Endothelial cell of hepatic sinusoid (primary cell): ENCODE results near the gene FMR1.

Experiments
- in situ Hi-C: cut with HindIII; loops from 2 replicates; pipeline ENCODE4 v1.10.0; 2017; ENCODE audit warnings: low sequenced_read_pairs

FMR1 gene

DNA sequence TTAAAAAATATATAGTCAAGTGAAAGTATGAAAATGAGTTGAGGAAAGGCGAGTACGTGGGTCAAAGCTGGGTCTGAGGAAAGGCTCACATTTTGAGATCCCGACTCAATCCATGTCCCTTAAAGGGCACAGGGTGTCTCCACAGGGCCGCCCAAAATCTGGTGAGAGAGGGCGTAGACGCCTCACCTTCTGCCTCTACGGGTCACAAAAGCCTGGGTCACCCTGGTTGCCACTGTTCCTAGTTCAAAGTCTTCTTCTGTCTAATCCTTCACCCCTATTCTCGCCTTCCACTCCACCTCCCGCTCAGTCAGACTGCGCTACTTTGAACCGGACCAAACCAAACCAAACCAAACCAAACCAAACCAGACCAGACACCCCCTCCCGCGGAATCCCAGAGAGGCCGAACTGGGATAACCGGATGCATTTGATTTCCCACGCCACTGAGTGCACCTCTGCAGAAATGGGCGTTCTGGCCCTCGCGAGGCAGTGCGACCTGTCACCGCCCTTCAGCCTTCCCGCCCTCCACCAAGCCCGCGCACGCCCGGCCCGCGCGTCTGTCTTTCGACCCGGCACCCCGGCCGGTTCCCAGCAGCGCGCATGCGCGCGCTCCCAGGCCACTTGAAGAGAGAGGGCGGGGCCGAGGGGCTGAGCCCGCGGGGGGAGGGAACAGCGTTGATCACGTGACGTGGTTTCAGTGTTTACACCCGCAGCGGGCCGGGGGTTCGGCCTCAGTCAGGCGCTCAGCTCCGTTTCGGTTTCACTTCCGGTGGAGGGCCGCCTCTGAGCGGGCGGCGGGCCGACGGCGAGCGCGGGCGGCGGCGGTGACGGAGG, at the start of gene FMR1:
FMR1 (plus strand) TSS at position 728 of the 831 bp plus-strand sequence. CDS start 261 bp downstream, outside the sequence.
- in situ Hi-C loops: no loop called here

DNA sequence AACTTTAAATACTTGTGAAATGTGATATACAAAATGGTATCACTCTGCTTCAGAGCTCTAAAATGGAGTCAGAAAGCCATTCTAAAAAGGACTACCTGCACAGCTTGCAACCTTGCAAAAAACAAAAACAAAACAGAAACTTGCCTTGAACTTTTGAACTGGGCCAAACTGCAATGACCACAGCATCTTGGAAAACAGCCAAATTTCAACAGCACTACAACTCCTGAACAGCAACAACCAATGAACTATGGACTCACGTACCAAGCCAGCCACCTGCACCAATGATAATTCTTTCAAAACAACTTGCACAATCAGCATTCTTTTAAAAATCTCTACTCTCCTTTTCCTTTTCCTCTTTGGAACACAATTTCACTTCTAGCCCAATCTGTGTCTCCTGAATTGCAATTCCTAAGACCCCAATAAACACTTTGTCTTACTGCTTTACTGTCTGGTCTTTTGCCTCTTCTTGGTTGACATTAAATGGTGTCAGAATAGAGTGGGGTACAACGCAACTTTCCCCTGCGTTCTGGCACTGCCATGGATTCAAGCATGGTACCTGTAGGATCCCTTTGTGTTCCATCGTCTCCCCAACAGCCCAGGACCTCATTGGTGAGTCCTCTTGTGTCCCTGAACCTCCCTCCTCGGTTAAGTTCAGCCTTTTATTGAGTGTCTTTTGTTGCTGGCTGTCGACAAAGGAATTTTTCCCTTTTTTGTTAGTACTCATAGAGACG, 35.7 kb upstream of the FMR1 start:
- in situ Hi-C loops: no loop called here

DNA sequence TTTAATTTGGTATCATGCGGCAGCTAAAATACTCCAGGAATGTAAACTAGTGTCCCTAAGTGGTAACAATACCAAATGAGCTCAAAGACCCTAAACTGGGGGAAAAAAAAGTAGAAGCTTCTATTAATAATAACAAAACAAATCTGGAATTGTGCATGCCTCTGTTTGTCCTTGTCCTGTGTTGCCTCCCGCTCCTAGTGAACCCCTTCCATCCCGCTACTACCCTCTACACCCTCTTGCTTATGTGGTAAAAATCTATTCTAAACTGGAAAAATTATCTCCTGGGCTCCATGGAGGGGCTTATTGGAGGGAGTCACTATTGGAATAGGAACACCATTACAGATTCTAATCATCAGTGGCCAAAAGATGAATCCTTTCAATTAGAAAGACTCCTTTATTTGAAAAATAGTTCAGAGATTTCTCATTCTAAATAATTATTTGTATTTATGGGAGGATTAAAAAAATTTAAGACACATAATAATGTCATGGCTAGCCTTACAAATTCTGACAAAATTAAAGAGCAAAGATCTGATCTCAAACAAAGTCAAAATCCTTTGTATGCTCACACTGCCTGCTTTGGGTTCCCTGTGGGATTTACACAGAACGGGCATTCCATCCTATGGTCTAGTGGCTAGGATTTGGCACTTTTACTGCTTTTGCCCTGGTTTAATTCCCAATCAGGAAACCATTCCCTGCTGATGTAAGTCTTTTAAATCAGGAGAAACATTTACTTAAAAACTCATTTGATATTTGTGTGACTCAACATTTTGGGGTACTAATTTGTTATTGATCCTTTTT, 34.7 kb upstream of the FMR1 start:
- in situ Hi-C loops: no loop called here

DNA sequence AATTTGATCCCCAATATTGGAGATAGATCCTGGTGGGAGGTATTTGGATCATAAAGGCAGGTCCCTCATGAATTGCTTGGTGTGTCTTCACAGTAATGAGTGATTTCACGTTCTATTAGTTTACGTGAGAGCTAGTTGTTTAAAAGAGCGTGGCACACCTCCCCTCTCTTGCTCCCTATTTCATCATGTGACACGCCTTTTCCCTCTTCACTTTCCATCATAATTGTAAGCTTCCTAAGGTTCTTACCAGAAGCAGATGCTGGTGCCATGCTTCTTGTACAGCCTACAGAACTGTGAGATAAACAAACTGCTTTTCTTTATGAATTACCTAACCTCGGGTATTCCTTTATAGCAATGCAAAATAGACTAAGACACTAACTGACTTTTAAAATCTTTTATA, 34.0 kb upstream of the FMR1 start:
- in situ Hi-C loops: no loop called here

DNA sequence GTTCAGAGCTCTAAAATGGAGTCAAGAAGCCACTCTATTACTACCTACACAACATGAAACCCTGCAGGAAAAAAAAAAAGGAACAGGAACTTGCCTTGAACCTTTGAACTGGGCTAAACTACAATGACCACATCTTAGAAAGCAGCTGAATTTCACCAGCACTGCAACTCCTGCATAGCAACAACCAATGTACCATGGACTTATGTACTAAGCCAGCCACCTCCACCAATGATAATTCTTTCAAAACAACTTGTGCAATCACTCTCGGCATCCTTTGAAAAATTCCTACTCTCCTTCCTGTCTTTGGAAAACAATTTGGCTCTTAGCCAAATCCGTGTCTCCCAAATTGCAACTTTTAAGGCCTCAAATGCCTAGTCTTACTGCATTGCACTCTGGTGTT, 26.8 kb upstream of the FMR1 start:
- in situ Hi-C loops: no loop called here

DNA sequence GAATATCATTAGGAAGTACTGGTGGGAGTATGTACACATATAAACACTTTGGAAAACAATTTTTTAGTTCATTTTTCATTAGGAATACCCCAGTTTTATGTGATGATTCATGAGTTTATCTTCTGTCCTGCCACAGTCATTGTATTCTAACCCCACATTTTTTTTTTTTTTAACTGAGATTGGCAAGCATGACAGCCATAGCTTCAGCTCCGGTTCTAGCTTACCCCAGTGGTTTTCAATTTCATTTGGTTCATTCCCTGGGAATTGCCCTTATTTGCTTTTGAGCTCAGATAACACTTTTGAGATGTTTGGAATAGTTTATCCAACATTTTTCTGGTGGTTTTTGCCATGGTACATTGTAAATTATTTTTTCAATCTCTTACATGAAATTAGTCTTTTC, 21.0 kb upstream of the FMR1 start:
- in situ Hi-C loops: no loop called here

DNA sequence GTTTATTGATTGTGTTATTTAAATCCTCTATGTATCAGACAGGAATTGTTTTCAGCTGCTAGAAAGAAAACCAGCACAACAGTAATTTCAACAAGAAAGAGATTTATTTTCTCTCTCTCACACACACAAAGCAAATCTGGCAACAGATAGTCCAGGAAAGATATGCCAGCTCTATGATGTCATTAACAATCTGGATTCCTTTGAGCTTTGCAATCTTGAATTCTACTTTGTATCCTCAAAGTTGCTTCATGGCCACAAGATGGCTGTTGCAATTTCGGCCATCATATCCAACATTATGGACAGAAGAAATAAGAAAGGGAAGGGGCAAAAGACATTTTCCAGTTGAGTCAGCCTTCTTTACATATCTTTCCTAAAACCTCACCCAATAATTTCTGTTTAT, 19.8 kb upstream of the FMR1 start:
- in situ Hi-C loops: no loop called here

DNA sequence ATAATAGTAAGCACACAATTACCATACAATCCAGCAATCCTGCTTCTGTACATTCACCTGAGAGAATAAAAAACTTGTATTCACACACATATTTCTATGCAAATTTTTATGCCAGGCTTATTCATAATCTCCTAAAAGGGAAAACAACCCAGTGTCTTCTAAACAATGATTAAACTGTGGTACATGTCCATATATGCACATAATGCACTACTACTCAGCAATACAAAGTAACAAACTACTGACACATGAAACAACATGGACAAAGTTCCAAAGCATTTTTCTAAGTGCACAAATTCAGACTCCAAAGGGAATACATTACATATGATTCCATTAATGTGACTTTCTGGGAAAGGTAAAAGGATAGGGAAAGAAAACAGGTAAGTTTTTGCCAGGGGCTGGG, 18.0 kb upstream of the FMR1 start:
- in situ Hi-C loops: no loop called here

DNA sequence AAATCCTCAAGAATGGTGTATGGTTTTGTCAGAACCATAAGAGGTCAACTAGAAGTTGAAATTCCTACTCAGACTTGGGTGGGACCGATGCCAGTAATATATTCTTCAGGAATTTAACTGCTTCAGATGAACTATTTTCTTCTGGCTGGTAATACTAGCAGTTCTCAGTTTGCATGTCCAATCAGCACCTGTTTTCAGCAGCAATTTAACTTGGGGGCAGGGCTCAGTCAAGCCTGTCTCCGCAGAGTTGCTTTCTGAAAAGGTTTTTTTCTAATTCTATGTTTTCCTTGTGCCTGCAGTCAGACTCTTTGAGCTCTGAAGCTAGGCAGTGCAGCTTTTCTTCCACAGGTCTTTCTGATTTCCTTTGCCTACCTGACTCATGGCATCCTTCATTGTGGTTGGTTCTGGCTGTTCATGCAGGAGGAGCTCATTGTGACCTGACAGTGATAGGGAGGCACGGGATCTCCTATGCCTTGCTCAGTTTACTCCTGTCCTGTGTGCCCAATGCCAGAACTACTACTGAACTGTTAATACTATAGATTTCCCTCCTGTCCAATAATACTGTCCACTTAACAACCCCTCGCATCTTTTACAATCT, 17.3 kb upstream of the FMR1 start:
- in situ Hi-C loops: no loop called here

DNA sequence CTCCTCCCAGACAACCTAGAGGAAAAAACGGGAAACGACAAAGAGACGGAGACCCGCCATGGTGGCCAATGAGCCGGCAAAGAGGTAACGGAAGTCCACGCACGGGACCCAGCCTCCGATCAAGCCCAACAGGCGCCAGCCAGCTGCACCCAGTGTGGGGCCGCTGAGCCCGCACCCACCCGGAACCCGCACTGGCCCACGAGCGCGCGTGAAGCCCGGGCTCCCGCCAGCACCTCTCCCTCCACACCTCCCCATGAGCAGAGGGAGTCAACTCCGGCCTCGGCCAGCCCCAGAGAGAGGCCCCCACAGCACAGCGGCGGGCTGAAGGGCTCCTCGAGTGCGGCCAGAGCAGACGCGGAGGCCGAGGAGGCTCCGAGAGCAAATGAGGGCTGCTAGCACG, 14.6 kb upstream of the FMR1 start:
- in situ Hi-C loops: no loop called here

DNA sequence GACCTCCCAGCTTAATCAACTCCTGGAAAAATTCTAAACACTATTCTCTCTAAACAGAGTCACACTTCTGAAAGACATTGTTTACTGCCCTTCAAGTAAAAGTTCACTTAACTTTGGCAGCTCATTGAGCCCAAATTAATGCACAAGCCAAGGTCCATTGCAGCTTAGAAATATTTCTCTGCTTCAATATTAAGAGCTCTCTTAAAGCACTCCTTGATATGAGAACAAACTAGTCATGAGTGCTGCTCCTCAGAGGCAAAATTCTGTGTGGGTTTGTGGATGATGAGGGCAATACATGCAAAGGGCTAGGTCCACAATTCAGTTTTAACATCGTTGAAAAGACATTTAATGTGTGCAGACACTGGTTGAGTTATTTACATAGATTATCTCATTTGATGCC, 12.8 kb upstream of the FMR1 start:
- in situ Hi-C loops: no loop called here

DNA sequence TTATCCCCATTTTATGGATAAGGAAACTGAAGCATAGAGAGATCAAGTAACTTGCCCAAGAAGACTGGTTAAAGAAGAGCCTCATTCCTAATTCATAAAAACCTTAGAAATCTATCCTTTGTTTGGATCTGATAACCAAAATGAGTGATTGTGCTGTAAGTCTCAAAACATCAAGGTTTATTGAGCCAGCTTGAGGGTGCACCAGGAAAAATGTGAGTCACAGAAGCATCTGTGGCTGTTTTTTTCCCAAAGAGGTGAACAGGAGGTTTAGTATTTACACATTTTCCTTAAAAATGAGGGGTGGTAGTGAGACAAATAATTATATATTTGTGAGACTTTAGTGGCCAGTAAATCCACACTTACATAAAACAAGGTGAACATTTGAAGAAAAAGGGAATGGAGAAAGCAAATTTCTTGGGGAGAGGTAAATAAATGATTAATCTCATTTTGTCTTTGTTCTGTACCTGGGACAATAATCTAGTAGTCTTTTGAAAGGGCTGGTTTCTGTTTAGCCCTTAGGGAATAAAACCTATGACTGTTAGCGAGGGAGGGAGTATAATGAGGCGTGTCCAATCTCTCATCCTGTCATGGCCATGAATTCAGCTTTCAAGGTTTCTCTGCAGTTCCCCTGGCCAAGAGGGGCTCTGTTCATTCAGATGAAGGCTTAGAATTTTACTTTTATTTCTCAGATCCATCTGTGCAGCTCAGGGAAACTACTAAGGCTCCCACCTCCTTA, 12.2 kb upstream of the FMR1 start:
- in situ Hi-C loops: no loop called here

DNA sequence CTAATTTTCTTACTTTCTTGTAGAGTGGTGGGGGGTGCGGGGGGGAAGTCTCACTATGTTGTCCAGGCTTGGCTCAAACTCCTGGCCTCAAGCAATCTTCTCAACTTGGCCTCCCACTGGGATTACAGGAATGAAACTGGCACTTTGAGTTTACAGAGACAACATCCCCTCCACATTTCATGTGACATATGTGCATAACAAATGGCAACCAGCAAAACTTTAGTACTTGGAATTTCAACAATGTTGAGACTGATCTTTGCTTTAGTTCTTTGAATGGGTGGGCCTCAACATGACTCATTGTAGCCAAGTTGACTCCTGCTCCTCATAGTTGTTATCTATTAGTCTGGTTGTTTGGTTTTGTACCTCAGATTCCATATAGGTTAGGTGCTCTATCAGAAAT, 11.4 kb upstream of the FMR1 start:
- in situ Hi-C loops: no loop called here

DNA sequence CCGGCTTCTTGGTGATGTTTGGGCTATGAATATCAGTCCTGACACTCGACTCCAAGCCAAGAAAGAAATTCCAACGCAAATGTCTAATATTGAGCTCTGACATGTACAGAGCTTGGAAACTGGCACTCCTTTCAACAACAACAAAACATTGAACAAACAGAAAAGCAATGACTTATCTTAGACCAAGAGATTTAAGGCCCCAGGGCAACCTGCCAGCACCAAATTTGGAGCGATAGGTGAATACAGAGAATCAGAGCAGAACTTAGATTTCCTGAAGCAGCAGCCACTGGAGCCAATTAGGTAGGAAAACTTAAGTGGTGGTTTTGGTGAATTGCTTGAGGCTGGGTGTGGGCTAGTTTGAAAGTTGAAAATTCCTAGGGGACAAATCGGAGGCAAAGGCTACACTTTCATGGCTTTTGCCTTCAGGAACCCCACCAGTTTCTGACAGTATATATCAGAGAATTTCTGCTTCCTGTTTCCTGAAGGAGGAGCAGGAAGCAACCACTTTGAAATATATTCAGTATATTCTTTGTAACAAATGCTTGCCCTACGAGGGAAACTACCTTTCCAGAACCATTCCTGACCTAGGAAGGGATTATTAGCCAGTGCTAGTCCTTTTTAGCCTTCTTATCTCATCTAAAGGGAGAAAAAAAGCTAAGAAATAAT, 10.1 kb upstream of the FMR1 start:
- in situ Hi-C loops: no loop called here

DNA sequence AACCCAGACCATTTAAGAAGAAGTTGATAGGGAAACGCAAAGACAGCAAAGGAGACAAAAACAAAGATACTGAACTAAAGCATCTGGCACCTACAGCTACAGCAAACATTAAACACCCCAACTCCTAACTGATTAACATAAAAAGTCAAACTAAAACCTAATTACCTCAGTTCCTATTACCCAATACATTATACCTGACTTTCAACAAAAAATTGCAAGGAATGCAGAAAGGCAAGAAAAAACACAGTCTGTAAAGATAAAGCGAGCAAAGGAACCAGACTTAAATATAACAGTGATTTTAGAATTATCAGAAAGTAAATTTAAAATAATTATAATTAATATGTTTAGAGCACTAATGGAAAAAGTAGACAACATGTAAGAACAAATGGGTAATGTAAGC, 9.4 kb upstream of the FMR1 start:
- in situ Hi-C loops: no loop called here

DNA sequence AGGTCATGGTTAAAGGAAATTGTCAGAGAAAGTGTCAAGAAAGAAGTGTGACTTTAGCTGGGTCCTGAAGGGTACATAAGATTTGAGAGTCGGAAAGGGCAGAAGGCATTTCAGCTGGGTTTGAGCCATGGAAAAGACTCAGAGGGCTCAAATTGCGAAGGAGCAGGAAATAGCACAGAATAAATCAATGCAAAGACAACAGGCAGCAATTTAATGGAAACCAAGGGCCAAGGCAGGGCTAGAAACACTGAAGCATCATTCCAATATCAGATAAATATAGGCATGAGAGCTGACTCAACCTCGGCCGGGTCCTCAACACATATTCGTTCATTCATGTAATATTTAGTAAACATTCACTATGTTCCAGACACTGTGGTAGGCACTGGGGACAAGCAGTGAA, 3.6 kb upstream of the FMR1 start:
- in situ Hi-C loops: no loop called here

DNA sequence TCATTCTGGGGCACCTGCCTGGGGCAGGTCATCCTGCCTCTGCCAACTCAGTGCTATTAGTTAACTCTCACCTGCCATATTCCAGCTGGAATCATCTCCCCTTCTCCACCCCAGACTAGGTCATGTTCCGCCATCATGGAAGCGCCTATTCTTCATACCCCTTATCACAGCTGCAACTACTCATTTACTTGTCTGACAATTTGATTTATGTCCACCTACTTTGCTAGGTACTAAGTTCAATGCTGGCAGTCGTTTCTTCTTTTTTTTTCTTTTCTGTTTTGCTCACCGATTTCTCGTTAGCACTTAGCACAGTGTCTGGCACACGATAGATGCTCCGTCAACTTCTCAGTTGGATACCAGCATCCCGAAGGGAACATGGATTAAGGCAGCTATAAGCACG, 1.1 kb upstream of the FMR1 start:
- in situ Hi-C loops: no loop called here

DNA sequence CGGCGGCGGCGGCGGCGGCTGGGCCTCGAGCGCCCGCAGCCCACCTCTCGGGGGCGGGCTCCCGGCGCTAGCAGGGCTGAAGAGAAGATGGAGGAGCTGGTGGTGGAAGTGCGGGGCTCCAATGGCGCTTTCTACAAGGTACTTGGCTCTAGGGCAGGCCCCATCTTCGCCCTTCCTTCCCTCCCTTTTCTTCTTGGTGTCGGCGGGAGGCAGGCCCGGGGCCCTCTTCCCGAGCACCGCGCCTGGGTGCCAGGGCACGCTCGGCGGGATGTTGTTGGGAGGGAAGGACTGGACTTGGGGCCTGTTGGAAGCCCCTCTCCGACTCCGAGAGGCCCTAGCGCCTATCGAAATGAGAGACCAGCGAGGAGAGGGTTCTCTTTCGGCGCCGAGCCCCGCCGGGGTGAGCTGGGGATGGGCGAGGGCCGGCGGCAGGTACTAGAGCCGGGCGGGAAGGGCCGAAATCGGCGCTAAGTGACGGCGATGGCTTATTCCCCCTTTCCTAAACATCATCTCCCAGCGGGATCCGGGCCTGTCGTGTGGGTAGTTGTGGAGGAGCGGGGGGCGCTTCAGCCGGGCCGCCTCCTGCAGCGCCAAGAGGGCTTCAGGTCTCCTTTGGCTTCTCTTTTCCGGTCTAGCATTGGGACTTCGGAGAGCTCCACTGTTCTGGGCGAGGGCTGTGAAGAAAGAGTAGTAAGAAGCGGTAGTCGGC, 528 bp downstream of the FMR1 start:
- in situ Hi-C loops: no loop called here

DNA sequence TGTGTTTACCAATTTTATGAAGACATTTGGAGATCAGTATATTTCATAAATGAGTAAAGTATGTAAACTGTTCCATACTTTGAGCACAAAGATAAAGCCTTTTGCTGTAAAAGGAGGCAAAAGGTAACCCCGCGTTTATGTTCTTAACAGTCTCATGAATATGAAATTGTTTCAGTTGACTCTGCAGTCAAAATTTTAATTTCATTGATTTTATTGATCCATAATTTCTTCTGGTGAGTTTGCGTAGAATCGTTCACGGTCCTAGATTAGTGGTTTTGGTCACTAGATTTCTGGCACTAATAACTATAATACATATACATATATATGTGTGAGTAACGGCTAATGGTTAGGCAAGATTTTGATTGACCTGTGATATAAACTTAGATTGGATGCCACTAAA, 1.9 kb downstream of the FMR1 start:
- in situ Hi-C loops: no loop called here
